ENCODE results near the gene UBTD1. TPM values are rescaled to one million over a fixed set of nuclear protein-coding genes. Genes with fewer than 3 reads are reported as not detected.

Gene UBTD1
- total RNA-seq, 1 experiment from 2014 or later, result 9.3 TPM

DNA sequence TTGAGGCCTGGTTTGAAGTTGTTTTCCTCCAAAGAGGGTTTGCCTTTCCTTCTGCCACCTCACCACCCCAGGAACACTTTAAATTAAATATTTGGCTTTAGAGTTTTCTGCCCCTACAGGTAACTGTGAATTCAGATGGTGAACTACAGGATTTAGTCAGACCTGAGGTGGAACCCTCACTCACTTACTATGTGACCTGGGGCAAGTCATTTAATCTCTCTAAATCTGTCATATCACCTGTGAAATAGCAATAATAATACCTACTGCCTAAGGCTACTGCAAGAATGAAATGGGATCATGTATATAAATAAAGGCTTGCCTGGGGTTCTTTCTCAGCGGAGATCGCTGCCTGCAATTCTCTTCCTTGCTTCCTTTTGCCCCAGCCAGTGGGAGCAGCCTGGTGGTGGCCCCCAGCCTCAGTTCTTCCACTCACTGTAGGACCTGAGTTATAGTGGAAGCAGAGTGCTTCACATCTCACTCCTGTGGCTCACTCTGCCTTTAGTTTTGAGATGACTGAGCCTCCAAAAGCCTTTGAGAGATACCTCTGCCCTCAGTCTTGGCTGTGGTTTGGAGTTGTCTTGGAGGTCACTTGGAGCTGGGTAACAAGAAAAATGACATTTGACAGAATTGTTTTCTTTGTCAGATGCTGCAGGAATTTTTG, 67.7 kb downstream of the UBTD1 start:
- no TSS peak for BruUV-seq (replicated peaks)
- H3K9me3 Mint-ChIP-seq (ENCODE audit: low read depth, unreplicated experiment), result no peaks in the 10 kb centered on the region
- no peak overlapping the region for H3K4me3 Mint-ChIP-seq (ENCODE audit: low read depth, unreplicated experiment)
- CTCF ChIA-PET, result no interaction called here
- DNase-seq, result no peak
- intact Hi-C loops (cut with micrococcal nuclease; ENCODE audit: unreplicated experiment), result no loop called here
- no peaks in the 10 kb centered on the region for H3K27me3 Mint-ChIP-seq (ENCODE audit: unreplicated experiment)
- peaks cover 12% of the 10 kb centered on the region for H3K4me1 Mint-ChIP-seq (ENCODE audit: low read depth, unreplicated experiment)
- peaks cover 4% of the 10 kb centered on the region for H3K36me3 Mint-ChIP-seq (ENCODE audit: insufficient read depth, unreplicated experiment)
- H3K27ac Mint-ChIP-seq (ENCODE audit: unreplicated experiment), result no peak overlapping the region
- TF ChIP-seq, protein P1, sequence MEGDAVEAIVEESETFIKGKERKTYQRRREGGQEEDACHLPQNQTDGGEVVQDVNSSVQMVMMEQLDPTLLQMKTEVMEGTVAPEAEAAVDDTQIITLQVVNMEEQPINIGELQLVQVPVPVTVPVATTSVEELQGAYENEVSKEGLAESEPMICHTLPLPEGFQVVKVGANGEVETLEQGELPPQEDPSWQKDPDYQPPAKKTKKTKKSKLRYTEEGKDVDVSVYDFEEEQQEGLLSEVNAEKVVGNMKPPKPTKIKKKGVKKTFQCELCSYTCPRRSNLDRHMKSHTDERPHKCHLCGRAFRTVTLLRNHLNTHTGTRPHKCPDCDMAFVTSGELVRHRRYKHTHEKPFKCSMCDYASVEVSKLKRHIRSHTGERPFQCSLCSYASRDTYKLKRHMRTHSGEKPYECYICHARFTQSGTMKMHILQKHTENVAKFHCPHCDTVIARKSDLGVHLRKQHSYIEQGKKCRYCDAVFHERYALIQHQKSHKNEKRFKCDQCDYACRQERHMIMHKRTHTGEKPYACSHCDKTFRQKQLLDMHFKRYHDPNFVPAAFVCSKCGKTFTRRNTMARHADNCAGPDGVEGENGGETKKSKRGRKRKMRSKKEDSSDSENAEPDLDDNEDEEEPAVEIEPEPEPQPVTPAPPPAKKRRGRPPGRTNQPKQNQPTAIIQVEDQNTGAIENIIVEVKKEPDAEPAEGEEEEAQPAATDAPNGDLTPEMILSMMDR (IDR thresholded peaks at IDR 0.05; ENCODE audit: unreplicated experiment), result no peak

DNA sequence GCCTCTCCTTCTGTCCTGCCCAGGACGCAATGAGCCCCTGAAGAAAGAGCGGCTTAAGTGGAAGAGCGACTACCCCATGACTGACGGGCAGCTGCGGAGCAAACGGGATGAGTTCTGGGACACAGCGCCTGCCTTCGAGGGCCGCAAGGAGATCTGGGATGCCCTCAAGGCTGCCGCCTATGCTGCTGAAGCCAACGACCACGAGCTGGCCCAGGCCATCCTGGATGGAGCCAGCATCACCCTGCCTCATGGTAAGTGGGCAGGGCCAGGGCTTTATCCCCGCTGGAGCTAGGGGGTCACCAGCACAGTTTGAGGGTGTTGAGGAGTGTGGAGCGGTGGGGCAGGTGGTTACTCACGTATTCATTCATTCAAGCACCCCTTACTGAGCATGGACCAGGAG, 69.2 kb downstream of the UBTD1 start:
- Mint-ChIP-seq H3K9me3 (ENCODE audit: low read depth, unreplicated experiment) (no peaks in the 10 kb centered on the region), H3K4me3 (ENCODE audit: low read depth, unreplicated experiment) (no peak overlapping the region), H3K36me3 (ENCODE audit: insufficient read depth, unreplicated experiment) (peaks cover 4% of the 10 kb centered on the region), H3K27ac (ENCODE audit: unreplicated experiment) (no peak overlapping the region), H3K27me3 (ENCODE audit: unreplicated experiment) (no peaks in the 10 kb centered on the region), H3K4me1 (ENCODE audit: low read depth, unreplicated experiment) (peaks cover 26% of the 10 kb centered on the region)
- intact Hi-C loops (cut with micrococcal nuclease; ENCODE audit: unreplicated experiment), result no loop called here
- CTCF ChIA-PET, result no interaction called here
- no peak for DNase-seq
- TF ChIP-seq, protein P1 (IDR thresholded peaks at IDR 0.05; ENCODE audit: unreplicated experiment), result no peak
- BruUV-seq (replicated peaks), result no TSS peak

DNA sequence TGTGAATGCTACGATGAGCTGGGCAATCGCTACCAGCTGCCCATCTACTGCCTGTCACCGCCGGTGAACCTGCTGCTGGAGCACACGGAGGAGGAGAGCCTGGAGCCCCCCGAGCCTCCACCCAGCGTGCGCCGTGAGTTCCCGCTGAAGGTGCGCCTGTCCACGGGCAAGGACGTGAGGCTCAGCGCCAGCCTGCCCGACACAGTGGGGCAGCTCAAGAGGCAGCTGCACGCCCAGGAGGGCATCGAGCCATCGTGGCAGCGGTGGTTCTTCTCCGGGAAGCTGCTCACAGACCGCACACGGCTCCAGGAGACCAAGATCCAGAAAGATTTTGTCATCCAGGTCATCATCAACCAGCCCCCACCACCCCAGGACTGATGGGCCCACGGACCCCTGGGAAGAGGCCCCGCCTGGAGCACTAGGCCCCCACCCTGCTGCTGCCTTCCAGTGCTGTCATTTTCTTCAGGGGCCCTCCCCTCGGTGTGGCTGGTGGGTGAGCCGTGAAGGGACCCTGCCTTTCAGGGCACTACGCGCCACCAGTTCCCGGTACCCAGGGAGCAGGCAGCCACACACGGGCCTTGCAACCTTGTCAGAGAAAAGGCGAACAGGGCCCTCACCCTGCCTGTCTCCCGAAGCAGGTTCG, 71.5 kb downstream of the UBTD1 start:
- intact Hi-C loops (cut with micrococcal nuclease; ENCODE audit: unreplicated experiment), result no loop called here
- CTCF ChIA-PET, result no interaction called here
- H3K27ac Mint-ChIP-seq (ENCODE audit: unreplicated experiment), result no peak overlapping the region

DNA sequence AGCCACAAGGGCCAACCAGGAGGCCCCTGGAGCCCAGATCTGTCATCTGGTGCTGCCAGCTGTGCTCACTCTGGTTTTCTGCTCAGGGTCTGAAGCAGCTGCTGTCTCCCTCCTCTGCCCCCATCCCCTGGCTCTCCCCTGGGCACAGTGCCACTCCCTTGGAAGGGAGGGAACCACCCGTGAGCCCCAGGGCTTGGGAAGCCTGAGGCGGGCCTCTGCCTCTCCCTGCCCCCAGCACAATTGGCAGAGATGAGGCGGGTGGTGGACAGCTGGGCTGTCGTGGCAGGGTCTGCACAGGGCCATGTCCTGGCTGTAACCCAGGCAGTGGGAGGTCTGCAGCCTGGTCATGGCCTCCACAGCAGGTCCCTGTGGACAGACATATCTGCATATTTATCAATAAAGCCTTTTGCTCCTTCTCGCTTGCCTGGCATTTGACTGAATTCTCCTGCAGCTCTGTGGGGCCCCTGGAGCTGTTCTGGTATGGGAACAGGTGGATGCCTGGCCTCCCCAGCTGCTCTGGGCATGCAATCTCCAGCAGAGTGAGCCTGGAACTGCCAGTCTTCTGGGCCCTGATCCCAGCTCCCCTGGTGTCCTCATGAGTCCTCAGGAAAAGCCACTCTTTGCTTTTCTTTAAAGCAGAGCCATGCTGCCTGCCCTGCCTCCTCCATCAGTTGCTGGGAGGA, 72.2 kb downstream of the UBTD1 start:
- H3K27ac Mint-ChIP-seq (ENCODE audit: unreplicated experiment), result peak overlapping the region; percentile 22
- BruUV-seq (replicated peaks), result no TSS peak
- H3K4me1 Mint-ChIP-seq (ENCODE audit: low read depth, unreplicated experiment), result peaks cover 41% of the 10 kb centered on the region

More for the DNA sequence above, 71.5 kb downstream of the UBTD1 start:
- TF ChIP-seq, protein P1 (IDR thresholded peaks at IDR 0.05; ENCODE audit: unreplicated experiment), result no peak
- no TSS peak for BruUV-seq (replicated peaks)
- no peak for DNase-seq
- Mint-ChIP-seq H3K9me3 (ENCODE audit: low read depth, unreplicated experiment) (no peaks in the 10 kb centered on the region), H3K36me3 (ENCODE audit: insufficient read depth, unreplicated experiment) (peaks cover 4% of the 10 kb centered on the region), H3K4me1 (ENCODE audit: low read depth, unreplicated experiment) (peaks cover 38% of the 10 kb centered on the region), H3K27me3 (ENCODE audit: unreplicated experiment) (no peaks in the 10 kb centered on the region), H3K4me3 (ENCODE audit: low read depth, unreplicated experiment) (no peak overlapping the region)

More for the DNA sequence above, 72.2 kb downstream of the UBTD1 start:
- no peaks in the 10 kb centered on the region for H3K9me3 Mint-ChIP-seq (ENCODE audit: low read depth, unreplicated experiment)
- H3K36me3 Mint-ChIP-seq (ENCODE audit: insufficient read depth, unreplicated experiment), result peaks cover 4% of the 10 kb centered on the region
- no peak for DNase-seq
- H3K27me3 Mint-ChIP-seq (ENCODE audit: unreplicated experiment), result no peaks in the 10 kb centered on the region
- CTCF ChIA-PET, result interaction anchor here (0.8 to 2.5 kb wide), 7 partner anchors 14 to 161 kb away, joined by 3 to 21 read pairs (median 6); partner anchors contain the start of genes HOGA1 and UBTD1
- intact Hi-C loops (cut with micrococcal nuclease; ENCODE audit: unreplicated experiment), result no loop called here
- TF ChIP-seq, protein P1 (IDR thresholded peaks at IDR 0.05; ENCODE audit: unreplicated experiment), result no peak
- no peak overlapping the region for H3K4me3 Mint-ChIP-seq (ENCODE audit: low read depth, unreplicated experiment)
